GM12878 (cell line): ENCODE data around the gene PRR7. TPM values are rescaled to one million over a fixed set of nuclear protein-coding genes. Genes with fewer than 3 reads are reported as not detected.

Source experiments
- ATAC-seq: fragments of 200-7000 bp; cut with Tn5 transposase; 3 replicates; pipeline ENCODE4 v1.9.1; 2020; ENCODE audit warnings: mild to moderate bottlenecking, moderate library complexity
- BruUV-seq: library from RNA; stranded (reverse); fragments of 400-500 nt; replicated peaks from 2 replicates; lab custom pipeline; 2021; lab: Mats Ljungman, UMichigan
- CTCF ChIA-PET: fragments of 300-600 bp; sonication (Branson Sonifier 250); formaldehyde crosslinking; extraction: SDS; loops from one replicate; lab custom pipeline; 2021; ENCODE audit warnings: inconsistent platforms; lab: Yijun Ruan, JAX
- POLR2A ChIA-PET: fragments of 350-600 bp; formaldehyde crosslinking; extraction: SDS; loops from one replicate; lab custom pipeline; 2021; ENCODE audit warnings: inconsistent platforms; lab: Charles Lee
- RAD21 ChIA-PET: fragments of 300-600 bp; sonication (Branson Sonifier 250); formaldehyde crosslinking; loops from one replicate; lab custom pipeline; 2023; ENCODE audit warnings: antibody characterized with exemption; ENCODE audit not compliant: unreplicated experiment; lab: Charles Lee
- SMC1A ChIA-PET: fragments of 300-600 bp; sonication (Branson Sonifier 250); formaldehyde crosslinking; loops from one replicate; lab custom pipeline; 2023; ENCODE audit not compliant: unreplicated experiment, uncharacterized antibody; lab: Charles Lee
- DNase-seq: peaks from one replicate; pipeline ENCODE4 v3.0.0-alpha.2; 2011; ENCODE audit warnings: low read depth, low spot score
- FAIRE-seq: peaks from 3 replicates; lab custom pipeline; 2011; peaks lifted over from hg19 to GRCh38; lab: Jason Lieb, UNC
- H2AFZ ChIP-seq: 2 replicates; pipeline ENCODE4 v1.6.0; 2011; ENCODE audit warnings: low read depth, low read length, control low read depth; ENCODE audit not compliant: control insufficient read depth
- H3K27ac ChIP-seq: 2 replicates; pipeline ENCODE4 v1.5.1; 2011; ENCODE audit warnings: control low read depth; ENCODE audit not compliant: control insufficient read depth, insufficient read depth
- H3K27me3 ChIP-seq, 2 experiments: replicated peaks in 1 of 2; 2 replicates each; pipeline versions ENCODE4 v1.6.0 to v1.6.1; 2011; ENCODE audit warnings: low read length in 1 of 2; ENCODE audit not compliant: control insufficient read depth in 2 of 2, insufficient read depth in 2 of 2
- H3K36me3 ChIP-seq, 2 experiments: 2 replicates each; pipeline ENCODE4 v1.5.1; 2011; ENCODE audit warnings: low read length in 1 of 2; ENCODE audit not compliant: control insufficient read depth in 2 of 2, insufficient read depth in 2 of 2
- H3K4me1 ChIP-seq: 2 replicates; pipeline ENCODE4 v1.6.1; 2011; ENCODE audit warnings: mild to moderate bottlenecking, low read length, moderate library complexity, mixed read lengths; ENCODE audit not compliant: control insufficient read depth, insufficient read depth
- H3K4me2 ChIP-seq: 2 replicates; pipeline ENCODE4 v1.6.0; 2011; ENCODE audit warnings: control low read depth; ENCODE audit not compliant: control insufficient read depth, insufficient read depth
- H3K4me3 ChIP-seq: fragments of 200-600 bp; sonication (generic); 2 replicates; pipeline ENCODE4 v1.5.1; 2016
- H3K79me2 ChIP-seq: 2 replicates; pipeline ENCODE4 v1.6.0; 2011; ENCODE audit warnings: low read length; ENCODE audit not compliant: control insufficient read depth, insufficient read depth
- H3K9ac ChIP-seq: 2 replicates; pipeline ENCODE4 v1.8.0; 2011; ENCODE audit warnings: low read length, control low read depth, mixed read lengths; ENCODE audit not compliant: control insufficient read depth, insufficient read depth
- H3K9me3 ChIP-seq: replicated peaks from 3 replicates; pipeline ENCODE4 v1.5.1; 2011; ENCODE audit warnings: mild to moderate bottlenecking, low read length; ENCODE audit not compliant: control insufficient read depth, insufficient read depth
- H4K20me1 ChIP-seq: 2 replicates; pipeline ENCODE4 v1.6.0; 2011; ENCODE audit not compliant: control insufficient read depth, insufficient read depth
- BACH1 ChIP-seq: fragments of 450-650 bp; IDR thresholded peaks from 2 replicates; pipeline ENCODE4 v1.6.1; 2017; ENCODE audit warnings: mild to moderate bottlenecking, borderline replicate concordance
- CREB1 ChIP-seq: IDR thresholded peaks from 2 replicates; pipeline ENCODE4 v1.6.1; 2012; ENCODE audit warnings: low read depth, mild to moderate bottlenecking, inconsistent platforms
- CTCF ChIP-seq, 3 experiments: IDR thresholded peaks in 2 of 3; conservative IDR thresholded peaks in 1 of 3; 2 replicates each; pipeline ENCODE4 v1.5.1; 2011; ENCODE audit warnings: low read depth in 3 of 3, low read length in 3 of 3, mild to moderate bottlenecking in 3 of 3, control low read depth in 2 of 3, moderate library complexity in 2 of 3, inconsistent platforms in 1 of 3, mixed read lengths in 1 of 3; ENCODE audit not compliant: control insufficient read depth in 2 of 3, insufficient read depth in 1 of 3; ENCODE audit errors: extremely low read depth in 1 of 3
- DPF2 ChIP-seq: fragments of 450-650 bp; IDR thresholded peaks from 2 replicates; pipeline ENCODE4 v1.6.1; 2017; ENCODE audit warnings: mild to moderate bottlenecking
- HCFC1 ChIP-seq: fragments of 150-350 bp; IDR thresholded peaks from 2 replicates; pipeline ENCODE4 v1.6.1; 2014; ENCODE audit warnings: low read length
- LARP7 ChIP-seq: fragments of 450-650 bp; IDR thresholded peaks from 2 replicates; pipeline ENCODE4 v1.6.1; 2017; ENCODE audit warnings: mild to moderate bottlenecking
- NFYB ChIP-seq: IDR thresholded peaks from 2 replicates; pipeline ENCODE4 v1.6.1; 2011; ENCODE audit warnings: low read depth, mild to moderate bottlenecking, low read length, improper control_type of control experiment, moderate library complexity; ENCODE audit not compliant: insufficient read depth
- PAX5 ChIP-seq: IDR thresholded peaks from 2 replicates; pipeline ENCODE4 v1.6.1; 2011; ENCODE audit warnings: low read depth, low read length, borderline replicate concordance
- POLR2A ChIP-seq: IDR thresholded peaks from 2 replicates; pipeline ENCODE4 v1.6.1; 2011; ENCODE audit warnings: low read depth, mild to moderate bottlenecking, low read length
- RB1 ChIP-seq: fragments of 450-650 bp; formaldehyde crosslinking; IDR thresholded peaks from 2 replicates; pipeline ENCODE4 v1.6.1; 2017; ENCODE audit warnings: mild to moderate bottlenecking, borderline replicate concordance
- RBBP5 ChIP-seq: fragments of 200-600 bp; sonication (generic); conservative IDR thresholded peaks from 2 replicates; pipeline ENCODE4 v1.6.1; 2016
- SKIL ChIP-seq: fragments of 450-650 bp; IDR thresholded peaks from 2 replicates; pipeline ENCODE4 v1.6.1; 2017; ENCODE audit warnings: mild to moderate bottlenecking, low read depth, inconsistent platforms; ENCODE audit not compliant: poor library complexity, severe bottlenecking
- SMARCA5 ChIP-seq: fragments of 450-650 bp; IDR thresholded peaks from 2 replicates; pipeline ENCODE4 v1.6.1; 2017; ENCODE audit warnings: mild to moderate bottlenecking
- SMC3 ChIP-seq: IDR thresholded peaks from 2 replicates; pipeline ENCODE4 v1.6.1; 2011; ENCODE audit warnings: low read length, improper control_type of control experiment, borderline replicate concordance
- SPI1 ChIP-seq: IDR thresholded peaks from 2 replicates; pipeline ENCODE4 v1.6.1; 2011; ENCODE audit warnings: low read depth, mild to moderate bottlenecking, low read length, moderate library complexity, borderline replicate concordance; ENCODE audit not compliant: insufficient read depth
- TBL1XR1 ChIP-seq: IDR thresholded peaks from 2 replicates; pipeline ENCODE4 v1.6.1; 2012; ENCODE audit warnings: low read depth, low read length, improper control_type of control experiment
- USF1 ChIP-seq: IDR thresholded peaks from 2 replicates; pipeline ENCODE4 v1.6.1; 2011; ENCODE audit warnings: borderline replicate concordance, low read depth, mild to moderate bottlenecking, moderate library complexity, mixed read lengths, low read length; ENCODE audit not compliant: insufficient read depth; ENCODE audit errors: extremely low read length
- ZSCAN29 ChIP-seq: fragments of 450-650 bp; IDR thresholded peaks from 2 replicates; pipeline ENCODE4 v1.6.1; 2017; ENCODE audit warnings: mild to moderate bottlenecking, moderate library complexity
- WGBS: methylation state at CpG from one replicate; pipeline ENCODE4 v1.1.6; 2016; ENCODE audit warnings: low lambda C conversion rate; ENCODE audit not compliant: insufficient replicate concordance, insufficient coverage; ENCODE audit errors: missing lambda C conversion rate; 5-methylcytosine and 5-hydroxymethylcytosine counted together
- in situ Hi-C: fragments of 300-500 bp; cut with MboI; formaldehyde crosslinking; loops from 9 replicates; pipeline ENCODE4 v1.14.3; 2018; ENCODE audit warnings: mixed read lengths
- intact Hi-C: fragments of 100-400 bp; cut with micrococcal nuclease; formaldehyde crosslinking; loops from one replicate; pipeline ENCODE4 v1.14.2; 2022; ENCODE audit not compliant: unreplicated experiment
- polyA plus RNA-seq, 11 experiments: library from polyadenylated mRNA; depleted of rRNA in 4 of 11; unstranded in 6 of 11; stranded (reverse) in 5 of 11; fragments of >200 nt; fragmentation: Nextera tagmentation in 4 of 11; fragmentation: Illumina TruSeq in 1 of 11; extraction: Ambion mirVana in 4 of 11; extraction: Trizol in 1 of 11; gene quantifications; 1 replicate in 1 of 11; 2 replicates in 10 of 11; pipeline versions ENCODE4 v1.2.1 to v1.2.3, GENCODE V29; 2011 to 2016; ENCODE audit warnings: inconsistent platforms in 2 of 11, missing spikeins in 2 of 11, low read depth in 1 of 11
- total RNA-seq, 4 experiments: library from RNA; depleted of rRNA in 3 of 4; stranded (reverse); fragments of >200 nt in 3 of 4; fragmentation: Illumina TruSeq in 1 of 4; extraction: Trizol in 1 of 4; gene quantifications; 2 replicates each; pipeline versions ENCODE4 v1.2.1 to v1.2.3, GENCODE V29; 2013 to 2021

Gene PRR7
- total and polyA plus RNA-seq, 10 of the 15 experiments (the other 5 are each of a cell fraction or from before 2014, with no cell fraction given), result 0.09 to 18.8 (median 4.6) TPM; not detected in 2

DNA sequence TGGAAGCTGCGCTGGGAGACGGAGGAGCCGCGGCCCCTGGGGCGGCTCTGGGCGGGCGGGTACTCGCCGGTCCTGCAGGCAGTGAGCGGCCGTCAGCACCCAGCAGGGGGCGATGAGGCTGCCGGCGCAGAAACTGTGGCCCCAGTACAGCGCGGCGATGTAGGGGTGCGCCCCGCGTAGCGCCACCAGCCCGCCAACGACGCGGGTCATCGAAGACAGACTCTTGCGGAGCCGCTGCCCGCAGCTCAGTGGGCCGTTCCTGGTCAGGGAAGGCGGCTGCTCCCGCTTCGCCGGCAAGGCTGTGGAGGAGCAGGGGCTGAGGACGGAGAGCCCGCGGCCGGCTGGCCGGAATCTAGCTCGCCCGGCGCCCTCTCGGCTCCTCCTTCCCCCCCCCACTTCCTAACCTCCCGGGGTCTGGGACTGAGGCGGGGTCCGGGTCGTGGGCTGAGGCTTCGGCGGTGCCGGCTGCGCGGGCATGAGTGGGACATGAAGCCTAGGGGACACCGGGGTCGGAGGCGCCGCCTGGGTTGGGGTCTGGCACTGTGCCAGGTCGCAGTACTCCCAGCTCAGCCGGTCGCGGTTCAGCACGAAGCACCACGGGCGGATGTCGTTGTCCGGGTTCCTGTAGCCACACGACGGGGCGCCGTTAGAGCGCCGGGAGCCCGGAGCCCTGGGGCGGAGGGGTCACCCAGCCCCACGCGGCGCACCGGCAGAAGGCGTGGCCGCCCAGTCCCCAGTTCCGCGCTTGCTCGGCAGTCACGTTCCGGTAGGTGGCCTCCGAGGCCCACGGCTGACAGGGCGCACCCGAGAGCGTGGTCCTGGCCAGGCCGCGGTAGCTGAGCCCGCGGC is 42.6 kb upstream of the PRR7 start:
- ChIA-PET SMC1A (interaction anchor here (0.6 to 7.4 kb wide), 23 partner anchors 9 to 107 kb away, joined by 3 to 105 read pairs (median 6); partner anchors contain the start of genes GRK6, LMAN2 and PRR7), POLR2A (interaction anchor here (0.6 to 11.0 kb wide), 25 partner anchors 9 to 878 kb away, joined by 3 to 174 read pairs (median 4); partner anchors contain the start of genes GRK6, PDLIM7, PRR7 and RGS14), CTCF (interaction anchor here (0.7 to 8.3 kb wide), 36 partner anchors 11 to 290 kb away, joined by 3 to 391 read pairs (median 8); partner anchors contain the start of genes GRK6, LMAN2, MXD3 and PDLIM7), RAD21 (interaction anchor here (0.8 to 6.5 kb wide), 24 partner anchors 9 to 658 kb away, joined by 3 to 291 read pairs (median 8); partner anchors contain the start of genes DOK3, GRK6, PDLIM7 and PRR7)
- Histone ChIP-seq H3K36me3 (no peaks in the 10 kb centered on the region), H3K4me1 (peaks cover 28% of the 10 kb centered on the region), H3K4me2 (peak overlapping the region; percentile 87), H3K27ac (peak overlapping the region; percentile 35; the same call in 1 of the 2 replicates), H2AFZ (peak overlapping the region; percentile 88), H3K9me3 (no peaks in the 10 kb centered on the region), H4K20me1 (no peaks in the 10 kb centered on the region), H3K79me2 (no peaks in the 10 kb centered on the region), H3K9ac (peak overlapping the region; percentile 49), H3K27me3 (no peaks in the 10 kb centered on the region; a peak in 1 of 4 replicates), H3K4me3 (peak overlapping the region; percentile 79)
- DNase-seq (no peak), FAIRE-seq (peak; percentile 86), ATAC-seq (peak; percentile 93)
- under 1% methylated on average over 77 of the region's 93 CpGs for WGBS
- in situ Hi-C loops, result no loop called here
- intact Hi-C loops, result loop anchor here (1.0 kb wide), 3 partner anchors 23 to 86 kb away; no protein-coding TSS in a partner anchor
- BruUV-seq, result no TSS peak
- TF ChIP-seq TBL1XR1 (0 out of 2 replicates have a peak, but pooled peaks have one; percentile 7), NFYB (no peak), HCFC1 (peak; percentile 40; the same call in 1 of the 2 replicates), SMC3 (peak; percentile 76), POLR2A (peak; percentile 55; the same call in 1 of the 2 replicates), ZSCAN29 (no peak), DPF2 (peak; percentile 70), SPI1 (0 out of 2 replicates have a peak, but pooled peaks have one; percentile 38), SKIL (peak; percentile 56), RBBP5 (no peak), LARP7 (peak; percentile 49; the same call in 1 of the 2 replicates), CTCF (IDR thresholded peaks at IDR 0.05 in 2 of 3, conservative IDR thresholded peaks at IDR 0.05 in 1 of 3; ENCODE audit: control insufficient read depth in 2 of 3, extremely low read depth in 1 of 3, insufficient read depth in 1 of 3, low read depth in 3 of 3, low read length in 3 of 3) (peak; percentile 81 to 95 (median 85)), SMARCA5 (peak; percentile 89), CREB1 (peak; percentile 21; the same call in 1 of the 2 replicates), PAX5 (peak; percentile 82), RB1 (peak; percentile 54; the same call in 1 of the 2 replicates), USF1 (no peak), BACH1 (peak; percentile 76)
